ENCODE results near the gene VWF. TPM values are rescaled to one million over a fixed set of nuclear protein-coding genes. Genes with fewer than 3 reads are reported as not detected.
"Not testable (repeated sequence)": the region's sequence is repeated elsewhere in the genome, so short reads cannot be mapped to it uniquely, and the experiment has no call there.

The VWF gene
- polyA plus RNA-seq, 1 donor: 41.9 TPM

DNA sequence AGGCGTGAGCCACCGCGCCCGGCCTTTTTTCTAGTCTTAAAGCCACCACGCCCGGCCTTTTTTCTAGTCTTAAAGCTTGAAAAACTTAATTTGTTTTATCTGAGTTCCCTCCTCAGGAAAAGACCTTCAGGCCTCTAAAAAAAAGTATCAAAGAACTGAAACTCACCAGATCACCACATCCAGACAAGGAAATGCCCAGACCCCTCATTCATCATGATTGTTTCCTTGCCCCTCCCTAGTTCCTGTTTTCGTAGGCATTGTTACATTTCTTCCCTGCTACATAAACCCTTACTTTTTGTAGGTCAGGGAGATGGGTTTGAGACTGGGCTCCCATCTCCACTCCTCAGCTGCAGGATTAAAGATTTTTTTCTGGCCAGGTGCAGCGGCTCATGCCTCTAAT is 21.1 kb upstream of the VWF start:
- no peak for DNase-seq (ENCODE audit: low read depth)

DNA sequence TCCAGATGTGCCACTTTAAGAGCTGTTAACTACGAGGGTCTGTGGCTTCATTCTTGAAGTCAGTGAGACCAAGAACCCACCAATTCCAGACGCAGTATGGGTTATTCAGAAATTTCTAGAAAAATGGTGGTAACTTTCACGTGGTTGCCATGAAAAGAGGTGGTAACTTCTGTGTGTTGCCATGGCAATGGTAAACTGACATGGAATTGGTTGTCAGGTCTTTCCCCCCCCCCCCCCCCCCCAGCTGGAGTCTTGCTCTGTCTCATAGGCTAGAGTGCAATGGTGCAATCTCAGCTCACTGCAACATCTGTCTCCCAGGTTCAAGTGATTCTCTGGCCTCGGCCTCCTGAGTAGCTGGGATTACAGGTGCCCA is 18.8 kb upstream of the VWF start:
- DNase-seq (ENCODE audit: low read depth): no peak

DNA sequence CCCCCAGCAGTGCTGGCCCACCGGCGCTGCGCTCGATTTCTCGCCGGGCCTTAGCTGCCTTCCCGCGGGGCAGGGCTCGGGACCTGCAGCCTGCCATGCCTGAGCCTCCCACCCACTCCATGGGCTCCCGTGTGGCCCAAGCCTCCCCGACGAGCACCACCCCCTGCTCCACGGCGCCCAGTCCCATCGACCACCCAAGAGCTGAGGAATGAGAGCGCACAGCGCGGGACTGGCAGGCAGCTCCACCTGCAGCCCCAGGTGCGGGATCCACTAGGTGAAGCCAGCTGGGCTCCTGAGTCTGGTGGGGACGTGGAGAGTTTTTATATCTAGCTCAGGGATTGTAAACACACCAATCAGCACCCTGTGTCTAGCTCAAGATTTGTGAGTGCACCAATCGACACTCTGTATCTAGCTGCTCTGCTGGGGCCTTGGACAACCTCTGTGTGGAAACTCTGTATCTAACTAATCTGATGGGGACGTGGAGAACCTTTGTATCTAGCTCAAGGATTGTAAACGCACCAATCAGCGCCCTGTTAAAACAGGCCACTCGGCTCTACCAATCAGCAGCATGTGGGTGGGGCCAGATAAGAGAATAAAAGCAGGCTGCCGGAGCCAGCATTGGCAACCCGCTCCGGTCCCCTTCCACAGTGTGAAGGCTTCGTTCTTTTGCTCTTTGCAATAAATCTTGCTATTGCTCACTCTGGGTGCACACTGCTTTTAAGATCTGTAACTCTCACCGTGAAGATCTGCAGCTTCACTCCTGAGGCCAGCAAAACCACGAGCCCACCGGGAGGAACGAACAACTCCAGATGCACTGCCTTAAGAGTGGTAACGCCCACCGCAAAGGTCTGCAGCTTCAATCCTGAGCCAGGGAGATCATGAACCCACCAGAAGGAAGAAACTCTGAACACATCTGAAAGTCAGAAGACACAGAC is 18.2 kb upstream of the VWF start:
- DNase-seq (ENCODE audit: low read depth): not testable (repeated sequence)

GRCh38 chr12:6141731-6142367 is 17.4 kb upstream of the VWF start:
- DNase-seq (ENCODE audit: low read depth): not testable (repeated sequence)

DNA sequence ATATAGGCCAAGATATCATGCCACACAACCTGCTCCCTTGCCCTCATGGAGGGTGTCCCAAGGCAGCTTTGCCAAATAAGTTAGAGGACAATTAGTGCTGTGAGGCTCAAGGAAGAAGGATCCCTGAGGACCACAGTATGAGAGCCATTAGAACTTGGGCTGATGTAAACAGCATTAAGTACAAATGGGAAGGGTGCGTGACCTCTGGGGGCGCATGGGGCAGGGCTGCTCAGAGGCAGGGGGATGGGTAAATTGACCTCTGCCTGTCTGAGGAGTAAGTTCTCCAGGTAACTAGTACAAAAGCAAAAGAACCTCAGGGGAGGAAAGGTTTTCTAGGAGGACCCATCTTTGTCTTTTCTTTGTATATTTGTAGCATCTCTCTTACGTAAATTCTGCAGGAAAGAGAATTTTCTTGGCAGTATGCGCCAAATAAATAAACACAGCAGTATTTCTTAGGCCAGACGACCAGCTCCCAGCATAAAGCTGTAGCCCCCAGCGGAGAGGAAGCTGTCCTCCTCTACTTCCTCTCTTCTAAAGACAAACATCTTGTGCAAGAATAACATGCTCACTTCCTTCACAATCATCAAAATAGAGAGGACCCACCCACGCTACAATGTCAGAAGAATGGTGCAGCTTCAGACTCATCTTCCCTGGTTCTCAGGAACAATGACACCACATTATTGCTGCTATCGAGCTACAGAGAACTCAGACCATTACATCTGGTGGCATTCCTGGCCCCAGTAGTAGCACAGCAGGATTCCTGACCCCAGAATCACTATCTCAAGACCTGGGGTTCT is 16.4 kb upstream of the VWF start:
- DNase-seq (ENCODE audit: low read depth): no peak

- no peak for DNase-seq (ENCODE audit: low read depth)
Observed at GRCh38 chr12:6135071-6135470, 10.6 kb upstream of the VWF start.

GRCh38 chr12:6133642-6134041 is 9.2 kb upstream of the VWF start:
- DNase-seq (ENCODE audit: low read depth): no peak

DNA sequence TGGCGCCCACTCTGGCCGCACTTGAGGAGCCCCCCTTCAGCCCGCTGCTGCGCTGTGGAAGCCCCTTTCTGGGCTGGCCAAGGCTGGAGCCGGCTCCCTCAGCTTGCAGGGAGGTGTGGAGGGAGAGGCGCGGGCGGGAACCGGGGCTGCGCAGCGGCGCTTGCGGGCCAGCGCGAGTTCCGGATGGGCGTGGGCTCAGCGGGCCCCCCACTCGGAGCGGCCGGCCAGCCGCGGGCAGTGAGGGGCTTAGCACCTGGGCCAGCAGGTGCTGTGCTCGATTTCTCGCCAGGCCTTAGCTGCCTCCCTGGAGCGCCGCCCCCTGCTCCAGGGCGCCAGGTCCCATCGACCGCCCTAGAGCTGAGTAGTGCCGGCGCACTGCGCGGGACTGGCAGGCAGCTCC is 8.0 kb upstream of the VWF start:
- DNase-seq (ENCODE audit: low read depth): no peak

DNA sequence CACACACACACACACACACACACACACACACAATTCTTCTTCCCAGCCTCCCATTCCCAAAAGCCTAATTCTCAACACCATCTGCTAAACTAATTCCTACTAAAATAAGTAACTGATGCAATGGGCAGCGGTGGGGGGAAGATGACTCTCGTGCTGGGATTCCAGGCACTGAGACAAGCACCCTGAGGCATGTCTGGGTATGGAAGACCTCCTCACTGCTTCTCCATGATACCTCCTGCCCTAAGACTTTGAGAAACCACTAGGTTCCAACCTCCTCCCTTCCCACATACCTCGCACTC is 789 bp upstream of the VWF start:
- DNase-seq (ENCODE audit: low read depth): no peak

DNA sequence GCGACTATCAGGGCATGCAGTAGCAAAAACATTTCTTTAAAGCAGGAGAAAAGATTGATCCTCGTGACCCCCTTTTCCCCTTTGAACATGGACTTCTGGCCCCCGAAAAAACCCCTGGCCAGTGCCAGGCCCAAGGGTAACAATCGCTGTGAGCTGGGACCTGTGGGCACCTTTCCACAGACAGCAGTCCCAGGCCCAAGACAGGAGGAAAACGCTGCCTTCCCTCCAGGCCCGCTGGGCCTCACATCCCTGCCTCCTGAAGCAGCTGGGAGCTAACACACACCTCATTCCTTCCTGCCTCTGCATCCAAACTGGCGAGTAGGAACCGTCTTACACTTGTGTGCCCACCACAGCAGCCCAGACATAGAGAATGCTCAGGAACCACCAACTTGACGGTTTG is 1.2 kb downstream of the VWF start:
- DNase-seq (ENCODE audit: low read depth): no peak

GRCh38 chr12:6122201-6122600 is 2.3 kb downstream of the VWF start:
- no peak for DNase-seq (ENCODE audit: low read depth)

- no peak for DNase-seq (ENCODE audit: low read depth)
Observed at GRCh38 chr12:6120796-6121473, 3.5 kb downstream of the VWF start.

GRCh38 chr12:6118891-6119568 is 5.4 kb downstream of the VWF start:
- DNase-seq (ENCODE audit: low read depth): no peak

GRCh38 chr12:6116471-6117021 is 7.9 kb downstream of the VWF start:
- DNase-seq (ENCODE audit: low read depth): no peak

DNA sequence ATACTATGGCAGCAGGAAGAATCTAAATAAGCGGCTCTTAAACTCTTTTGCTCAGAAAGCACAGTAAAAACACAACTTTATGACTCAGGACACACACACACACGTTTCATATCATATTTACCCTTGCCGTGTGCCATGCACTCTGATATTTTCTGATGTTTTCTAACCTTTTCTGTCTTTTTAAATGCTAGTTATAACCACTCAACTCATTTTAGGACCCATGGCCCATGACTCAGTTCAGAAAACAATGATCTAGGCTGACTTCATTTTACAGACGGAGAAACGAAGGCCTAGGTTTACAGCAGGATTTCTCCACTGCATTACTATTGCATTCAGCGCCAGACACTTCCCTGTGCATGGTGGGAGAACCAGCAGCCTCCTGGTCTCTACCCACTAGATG is 9.1 kb downstream of the VWF start:
- no peak for DNase-seq (ENCODE audit: low read depth)

- no peak for DNase-seq (ENCODE audit: low read depth)
Observed at GRCh38 chr12:6114476-6114870, 10.0 kb downstream of the VWF start.

DNA sequence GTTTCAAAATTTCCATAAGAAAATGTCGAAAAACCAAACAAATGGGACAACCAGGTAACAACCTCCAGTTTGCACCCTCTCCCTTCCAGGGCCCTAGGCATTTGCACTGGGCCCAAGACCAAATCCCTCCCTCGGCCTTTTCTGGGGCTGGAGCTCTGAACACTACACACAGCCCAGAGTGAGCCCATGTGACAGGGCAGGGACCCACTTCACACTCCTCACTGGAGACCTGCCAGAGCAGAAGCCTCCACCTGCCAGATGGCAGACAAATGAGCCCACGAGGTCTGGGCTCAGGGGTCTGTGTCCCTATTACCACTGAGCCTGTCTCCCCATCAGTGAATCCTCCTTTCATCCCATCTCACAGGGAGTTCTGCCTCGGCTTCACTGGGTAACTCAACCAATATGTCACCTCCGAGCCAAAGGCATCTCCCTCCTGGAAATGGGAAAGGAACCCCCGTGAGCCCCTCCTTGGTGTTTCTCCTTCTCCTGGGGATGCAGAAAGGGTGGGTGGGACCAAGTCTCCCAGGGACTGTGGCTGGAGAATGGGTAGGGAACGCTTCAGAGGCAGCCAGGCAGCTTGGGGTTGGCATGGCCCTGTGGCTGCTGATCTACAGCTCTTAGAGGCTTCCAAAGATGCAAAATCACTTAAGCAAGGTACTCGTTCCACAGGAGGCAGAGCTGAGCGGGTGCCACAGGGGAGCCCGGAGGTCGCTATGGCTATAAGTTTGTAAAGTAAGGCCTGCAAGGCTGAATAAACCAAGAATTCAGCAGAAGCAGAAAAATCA is 10.6 kb downstream of the VWF start:
- DNase-seq (ENCODE audit: low read depth): no peak

GRCh38 chr12:6112004-6112403 is 12.5 kb downstream of the VWF start:
- DNase-seq (ENCODE audit: low read depth): no peak

DNA sequence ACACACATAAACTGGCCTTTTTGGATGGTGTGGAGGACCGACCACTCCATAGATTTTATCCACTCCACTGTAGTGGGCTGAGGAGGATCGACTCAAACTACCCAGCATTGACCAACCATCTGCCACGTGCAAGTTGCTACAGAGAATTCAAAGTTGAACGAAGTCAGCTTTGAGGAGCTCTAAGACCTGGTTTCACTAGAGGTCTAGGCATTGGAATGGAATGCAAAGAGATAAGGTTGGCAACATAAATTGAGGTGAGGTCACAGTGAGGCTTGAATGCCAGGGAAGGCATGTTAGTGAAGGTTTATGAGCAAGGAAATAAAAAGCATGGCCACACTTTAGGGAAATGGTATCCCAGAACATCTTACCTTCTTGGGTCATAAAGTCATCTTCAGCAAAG is 14.5 kb downstream of the VWF start:
- DNase-seq (ENCODE audit: low read depth): no peak

DNA sequence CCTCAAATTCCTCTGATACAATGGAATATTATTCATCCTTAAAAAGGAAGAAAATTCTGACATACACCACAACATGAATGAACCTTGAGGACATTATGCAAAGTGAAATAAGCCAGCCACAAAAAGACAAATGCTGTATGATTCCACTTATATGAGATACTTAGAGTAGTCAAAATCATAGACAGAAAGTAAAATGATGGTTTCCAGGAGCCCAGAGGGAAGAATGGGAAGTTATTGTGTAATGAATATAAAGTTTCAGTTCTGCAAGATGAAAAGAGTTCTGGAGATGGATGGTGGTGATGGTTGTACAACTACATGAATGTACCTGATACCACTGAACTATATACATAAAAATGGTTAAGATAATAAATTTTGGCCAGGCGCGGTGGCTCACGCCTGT is 18.3 kb downstream of the VWF start:
- no peak for DNase-seq (ENCODE audit: low read depth)
